LNCAP (cell line): ENCODE data around the gene CBY3.

Experiments
- TF ChIP-seq, protein P1 (sequence below): fragments of 450-650 bp; IDR thresholded peaks from 2 replicates; pipeline ENCODE4 v1.5.1; 2017; ENCODE audit warnings: mild to moderate bottlenecking

The CBY3 gene

GRCh38 chr5:179680014-179680779 is 637 bp downstream of the CBY3 start:
- TF ChIP-seq, protein P1, sequence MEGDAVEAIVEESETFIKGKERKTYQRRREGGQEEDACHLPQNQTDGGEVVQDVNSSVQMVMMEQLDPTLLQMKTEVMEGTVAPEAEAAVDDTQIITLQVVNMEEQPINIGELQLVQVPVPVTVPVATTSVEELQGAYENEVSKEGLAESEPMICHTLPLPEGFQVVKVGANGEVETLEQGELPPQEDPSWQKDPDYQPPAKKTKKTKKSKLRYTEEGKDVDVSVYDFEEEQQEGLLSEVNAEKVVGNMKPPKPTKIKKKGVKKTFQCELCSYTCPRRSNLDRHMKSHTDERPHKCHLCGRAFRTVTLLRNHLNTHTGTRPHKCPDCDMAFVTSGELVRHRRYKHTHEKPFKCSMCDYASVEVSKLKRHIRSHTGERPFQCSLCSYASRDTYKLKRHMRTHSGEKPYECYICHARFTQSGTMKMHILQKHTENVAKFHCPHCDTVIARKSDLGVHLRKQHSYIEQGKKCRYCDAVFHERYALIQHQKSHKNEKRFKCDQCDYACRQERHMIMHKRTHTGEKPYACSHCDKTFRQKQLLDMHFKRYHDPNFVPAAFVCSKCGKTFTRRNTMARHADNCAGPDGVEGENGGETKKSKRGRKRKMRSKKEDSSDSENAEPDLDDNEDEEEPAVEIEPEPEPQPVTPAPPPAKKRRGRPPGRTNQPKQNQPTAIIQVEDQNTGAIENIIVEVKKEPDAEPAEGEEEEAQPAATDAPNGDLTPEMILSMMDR: no peak

DNA sequence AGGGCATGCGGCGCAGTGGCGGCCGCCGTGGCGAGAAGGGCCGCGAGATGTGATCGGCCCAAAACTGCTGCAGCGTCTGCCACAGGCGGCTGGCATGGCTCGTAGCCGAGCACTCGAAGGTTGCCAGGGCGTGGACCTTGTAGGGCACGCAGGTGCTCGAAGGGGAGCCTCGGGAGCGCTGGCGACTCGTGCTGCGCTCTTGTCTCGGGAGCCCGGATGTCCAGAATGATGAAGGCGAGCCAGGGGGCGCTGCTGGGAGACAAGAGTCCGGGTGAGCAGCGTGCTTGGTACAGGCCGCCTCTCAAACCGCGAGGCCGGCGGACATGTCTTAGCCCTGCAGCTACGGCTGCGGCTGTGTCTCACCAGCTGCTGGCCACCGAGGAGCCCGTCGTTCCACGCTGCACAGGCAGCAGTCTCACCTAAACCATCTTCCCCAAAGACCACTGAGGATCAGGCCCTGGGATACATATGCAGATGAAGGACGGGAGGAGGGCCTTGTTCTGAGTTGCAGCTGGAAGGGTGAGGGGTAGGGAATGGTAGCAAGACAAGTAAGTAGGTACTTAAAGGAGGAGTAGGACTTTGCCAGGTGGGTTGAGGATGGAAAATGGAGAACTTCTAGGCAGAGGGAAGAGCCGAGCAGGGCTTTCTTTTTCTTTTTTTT is 1.7 kb downstream of the CBY3 start:
- TF ChIP-seq, protein P1: no peak

- TF ChIP-seq, protein P1: no peak; the same call in 1 of the 2 replicates
These were observed 2.4 kb downstream of the CBY3 start for GRCh38 chr5:179678223-179679013.

DNA sequence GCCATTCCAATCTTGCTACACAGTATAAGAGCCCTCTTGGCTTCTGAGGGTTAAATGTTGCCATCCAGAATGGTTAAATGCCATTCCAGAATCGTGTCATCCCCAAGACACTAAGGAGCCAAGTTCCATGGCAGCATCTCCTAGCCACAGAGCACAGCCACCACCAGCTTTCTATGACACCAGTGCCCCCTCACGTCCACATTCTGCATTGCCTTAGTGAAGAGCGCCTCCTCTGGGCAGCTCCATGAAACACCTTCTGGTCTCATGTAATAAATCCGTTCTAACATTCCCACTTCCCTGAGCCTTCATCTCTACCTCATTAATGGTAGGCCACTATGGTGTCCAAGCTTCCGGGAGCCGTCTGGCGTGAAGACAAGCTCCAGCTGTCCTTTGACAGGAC is 12.4 kb downstream of the CBY3 start:
- TF ChIP-seq, protein P1: peak; percentile 44; the same call in 1 of the 2 replicates

DNA sequence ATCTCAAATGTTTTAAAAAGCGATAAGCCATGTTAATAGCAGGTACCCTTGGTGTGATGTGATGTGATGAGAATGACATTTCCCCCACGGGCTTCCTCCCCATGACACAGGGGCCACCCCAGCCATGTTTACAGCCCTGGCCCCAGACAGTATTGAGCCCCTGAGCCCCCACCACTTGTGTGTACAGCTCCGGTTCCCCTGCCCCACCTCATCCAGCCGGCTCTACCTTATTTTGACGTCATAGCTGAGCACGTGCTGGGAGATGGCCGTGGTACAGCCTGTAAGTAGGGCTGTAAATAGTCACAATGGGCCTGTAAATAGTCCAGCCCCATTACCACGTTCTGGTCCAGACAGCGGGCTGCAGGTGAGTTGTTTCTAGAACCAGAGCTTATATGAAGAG is 32.4 kb downstream of the CBY3 start:
- TF ChIP-seq, protein P1: no peak
